Embryonic facial prominence (tissue), 1 donor: Measurements from ENCODE around the gene CCDC152.

Experiments
- DNase-seq: peaks from one replicate; pipeline ENCODE4 v3.0.0-alpha.2; 2016; ENCODE audit errors: extremely low spot score

Gene CCDC152

GRCh38 chr5:42781584-42781983 is 25.0 kb downstream of the CCDC152 start:
- no peak for DNase-seq

- no peak for DNase-seq
These were observed 27.5 kb downstream of the CCDC152 start for GRCh38 chr5:42784132-42784531.

- no peak for DNase-seq
These were observed 29.1 kb downstream of the CCDC152 start for GRCh38 chr5:42785756-42786155.

- DNase-seq: no peak
These were observed 30.5 kb downstream of the CCDC152 start for GRCh38 chr5:42787073-42787472.

- no peak for DNase-seq
These were observed 31.2 kb downstream of the CCDC152 start for GRCh38 chr5:42787845-42788244.

- DNase-seq: no peak
These were observed 34.5 kb downstream of the CCDC152 start for GRCh38 chr5:42791151-42791550.

GRCh38 chr5:42798284-42799240 is 41.9 kb downstream of the CCDC152 start:
- DNase-seq: no peak

- DNase-seq: no peak
These were observed 42.6 kb downstream of the CCDC152 start for GRCh38 chr5:42799241-42799608.

- DNase-seq: no peak
These were observed 43.1 kb downstream of the CCDC152 start for GRCh38 chr5:42799668-42800114.

GRCh38 chr5:42800748-42801330 is 44.2 kb downstream of the CCDC152 start:
- no peak for DNase-seq

GRCh38 chr5:42801516-42802166 is 45.0 kb downstream of the CCDC152 start:
- no peak for DNase-seq

- no peak for DNase-seq
These were observed 48.2 kb downstream of the CCDC152 start for GRCh38 chr5:42804717-42805339.

- no peak for DNase-seq
These were observed 49.5 kb downstream of the CCDC152 start for GRCh38 chr5:42806004-42806700.

- DNase-seq: no peak
These were observed 50.2 kb downstream of the CCDC152 start for GRCh38 chr5:42806701-42807262.

GRCh38 chr5:42807722-42808447 is 51.3 kb downstream of the CCDC152 start:
- DNase-seq: no peak

- no peak for DNase-seq
These were observed 52.4 kb downstream of the CCDC152 start for GRCh38 chr5:42808888-42809611.

GRCh38 chr5:42810834-42811590 is 54.4 kb downstream of the CCDC152 start:
- DNase-seq: no peak

GRCh38 chr5:42811591-42812446 is 55.2 kb downstream of the CCDC152 start, which contains the start of gene SELENOP:
TSS of gene SELENOP (minus strand) at chr5:42811892. CDS start at chr5:42808353, 3,539 bp downstream.
- peak; percentile 82 for DNase-seq
